Type B pancreatic cell (in vitro differentiated cells): Measurements from ENCODE around the gene SAMD9. TPM values are rescaled to one million over a fixed set of nuclear protein-coding genes. Genes with fewer than 3 reads are reported as not detected.
"Not testable (repeated sequence)": the region's sequence is repeated elsewhere in the genome, so short reads cannot be mapped to it uniquely, and the experiment has no call there.

Experiments
- DNase-seq: peaks from one replicate; pipeline ENCODE4 v3.0.0; 2021; ENCODE audit warnings: mixed read lengths; ENCODE audit not compliant: unreplicated experiment; ENCODE audit errors: extremely low spot score
- H3K27ac Mint-ChIP-seq: 2 replicates; pipeline ENCODE4 v1.8.0; 2021; ENCODE audit warnings: mild to moderate bottlenecking, mixed read lengths
- H3K27me3 Mint-ChIP-seq: 2 replicates; pipeline ENCODE4 v1.8.0; 2021; ENCODE audit warnings: mixed read lengths
- H3K36me3 Mint-ChIP-seq: 2 replicates; pipeline ENCODE4 v1.8.0; 2021; ENCODE audit warnings: mixed read lengths
- H3K4me1 Mint-ChIP-seq: one replicate; pipeline ENCODE4 v1.8.0; 2021; ENCODE audit warnings: mixed read lengths; ENCODE audit not compliant: unreplicated experiment
- H3K4me3 Mint-ChIP-seq: 2 replicates; pipeline ENCODE4 v1.8.0; 2021; ENCODE audit warnings: mild to moderate bottlenecking, mixed read lengths
- H3K9me3 Mint-ChIP-seq: 2 replicates; pipeline ENCODE4 v1.8.0; 2021; ENCODE audit warnings: mixed read lengths
- CTCF ChIP-seq: fragments of 200-600 bp; sonication (generic); conservative IDR thresholded peaks from 2 replicates; pipeline ENCODE4 v1.5.0; 2021; ENCODE audit warnings: antibody characterized with exemption, mild to moderate bottlenecking
- total RNA-seq: library from RNA; stranded (reverse); gene quantifications from 2 replicates; pipeline ENCODE4 v1.2.1, GENCODE V29; 2021; ENCODE audit warnings: low replicate concordance

Gene SAMD9
- total RNA-seq, 1 donor from 2014 or later = 2.9 TPM

- Mint-ChIP-seq H3K27ac (no peak overlapping the region), H3K9me3 (no peaks in the 10 kb centered on the region), H3K27me3 (peaks cover 8% of the 10 kb centered on the region), H3K4me3 (no peak overlapping the region), H3K4me1 (no peaks in the 10 kb centered on the region), H3K36me3 (no peaks in the 10 kb centered on the region)
- no peak for DNase-seq
- TF ChIP-seq CTCF = no peak
Measured at GRCh38 chr7:93140582-93141191, 22.9 kb upstream of the SAMD9 start.

DNA sequence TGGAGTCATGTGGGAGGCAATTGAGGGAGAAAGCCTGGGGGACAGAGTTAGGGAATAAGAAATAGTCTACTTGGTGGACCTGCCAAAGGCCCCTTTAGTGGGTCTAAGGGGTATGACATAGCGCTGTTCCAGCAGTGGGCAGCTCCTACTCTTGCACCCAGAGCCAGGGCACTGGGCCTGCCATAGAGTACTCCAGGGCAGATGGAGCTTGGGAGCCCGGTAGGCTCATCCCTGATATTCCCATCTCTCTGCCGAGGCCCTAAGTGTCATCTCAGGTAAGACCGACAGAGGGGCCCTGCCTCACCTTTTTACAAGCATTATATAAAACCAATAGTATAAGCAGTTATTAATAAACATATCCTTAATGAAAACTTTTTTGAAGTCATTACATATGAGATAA, 20.8 kb upstream of the SAMD9 start:
- Mint-ChIP-seq H3K4me3 (no peak overlapping the region), H3K27me3 (peaks cover 20% of the 10 kb centered on the region), H3K9me3 (no peaks in the 10 kb centered on the region), H3K36me3 (no peaks in the 10 kb centered on the region), H3K4me1 (no peaks in the 10 kb centered on the region), H3K27ac (no peak overlapping the region)
- TF ChIP-seq CTCF = no peak
- DNase-seq = no peak

GRCh38 chr7:93133005-93133404, 15.2 kb upstream of the SAMD9 start:
- no peaks in the 10 kb centered on the region for H3K36me3 Mint-ChIP-seq
- peaks cover 24% of the 10 kb centered on the region for H3K27me3 Mint-ChIP-seq
- H3K27ac Mint-ChIP-seq = no peak overlapping the region
- no peak for TF ChIP-seq CTCF
- H3K4me3 Mint-ChIP-seq = no peak overlapping the region
- H3K9me3 Mint-ChIP-seq = no peaks in the 10 kb centered on the region
- DNase-seq = no peak
- H3K4me1 Mint-ChIP-seq = no peaks in the 10 kb centered on the region

DNA sequence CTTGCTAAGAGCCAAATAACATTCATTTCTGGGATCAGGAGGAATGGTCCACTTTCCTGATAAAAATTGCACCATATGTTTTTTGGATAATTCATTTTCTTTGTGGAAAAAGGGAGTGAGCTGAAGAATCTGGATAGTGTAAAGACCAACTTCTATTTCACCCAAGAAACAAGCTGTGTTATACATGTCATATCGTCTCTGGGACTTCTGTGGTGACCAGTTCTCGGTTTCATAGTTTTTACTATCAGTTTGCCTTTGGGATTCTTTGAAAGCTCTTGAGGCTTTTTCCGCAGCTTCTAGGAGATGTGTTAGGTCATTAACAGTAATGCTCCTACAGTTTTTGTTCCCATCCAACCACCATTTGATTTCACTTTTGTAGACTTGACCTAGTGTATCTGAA, 14.4 kb upstream of the SAMD9 start:
- Mint-ChIP-seq H3K27me3 (peaks cover 24% of the 10 kb centered on the region), H3K27ac (no peak overlapping the region), H3K36me3 (no peaks in the 10 kb centered on the region), H3K4me3 (no peak overlapping the region), H3K4me1 (no peaks in the 10 kb centered on the region), H3K9me3 (no peaks in the 10 kb centered on the region)
- no peak for TF ChIP-seq CTCF
- no peak for DNase-seq

GRCh38 chr7:93126954-93127353, 9.2 kb upstream of the SAMD9 start:
- not testable (repeated sequence) for DNase-seq

DNA sequence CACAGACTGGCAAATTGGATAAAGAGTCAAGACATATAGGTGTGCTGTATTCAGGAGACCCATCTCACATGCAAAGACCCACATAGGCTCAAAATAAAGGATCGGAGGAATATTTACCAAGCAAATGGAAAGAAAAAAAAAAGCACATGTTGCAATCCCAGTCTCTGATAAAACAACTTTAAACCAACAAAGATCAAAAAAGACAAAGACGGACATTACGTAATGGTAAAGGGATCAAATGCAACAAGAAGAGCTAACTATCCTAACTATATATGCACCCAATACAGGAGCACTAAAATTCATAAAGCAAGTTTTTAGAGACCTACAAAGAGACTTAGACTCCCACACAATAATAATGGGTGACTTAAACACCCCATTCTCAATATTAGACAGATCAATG, 5.8 kb upstream of the SAMD9 start:
- not testable (repeated sequence) for H3K9me3 Mint-ChIP-seq, H3K4me3 Mint-ChIP-seq, H3K27ac Mint-ChIP-seq, DNase-seq, H3K36me3 Mint-ChIP-seq, H3K4me1 Mint-ChIP-seq, H3K27me3 Mint-ChIP-seq

More at GRCh38 chr7:93126954-93127353, 9.2 kb upstream of the SAMD9 start:
- not testable (repeated sequence) for H3K4me3 Mint-ChIP-seq, H3K27me3 Mint-ChIP-seq, H3K9me3 Mint-ChIP-seq, H3K4me1 Mint-ChIP-seq, H3K27ac Mint-ChIP-seq, H3K36me3 Mint-ChIP-seq
